GM12891 (cell line): ENCODE measurements around the gene ABCA13.

ENCODE experiments used
- DNase-seq: peaks from one replicate; pipeline ENCODE4 v3.0.0; 2011; ENCODE audit warnings: low spot score; ENCODE audit not compliant: insufficient read length
- FAIRE-seq: peaks from 2 replicates; lab custom pipeline; 2011; peaks lifted over from hg19 to GRCh38; lab: Jason Lieb, UNC
- PAX5 ChIP-seq: IDR thresholded peaks from 2 replicates; pipeline ENCODE4 v1.6.1; 2011; ENCODE audit warnings: low read length, moderate library complexity, mild to moderate bottlenecking; ENCODE audit not compliant: insufficient read depth, severe bottlenecking
- POLR2A ChIP-seq: IDR thresholded peaks from 2 replicates; pipeline ENCODE4 v1.6.1; 2011; ENCODE audit warnings: low read depth, low read length, control low read depth
- POLR2AphosphoS5 ChIP-seq: IDR thresholded peaks from 2 replicates; pipeline ENCODE4 v1.6.1; 2011; ENCODE audit warnings: low read depth, low read length, control low read depth
- POU2F2 ChIP-seq: IDR thresholded peaks from 2 replicates; pipeline ENCODE4 v1.6.1; 2011; ENCODE audit warnings: low read depth, mild to moderate bottlenecking, control low read depth, low read length, moderate library complexity
- SPI1 ChIP-seq: IDR thresholded peaks from 2 replicates; pipeline ENCODE4 v1.6.1; 2011; ENCODE audit warnings: low read depth, low read length, control low read depth
- TAF1 ChIP-seq: IDR thresholded peaks from 2 replicates; pipeline ENCODE4 v1.6.1; 2011; ENCODE audit warnings: low read depth, low read length, control low read depth

Gene ABCA13

DNA sequence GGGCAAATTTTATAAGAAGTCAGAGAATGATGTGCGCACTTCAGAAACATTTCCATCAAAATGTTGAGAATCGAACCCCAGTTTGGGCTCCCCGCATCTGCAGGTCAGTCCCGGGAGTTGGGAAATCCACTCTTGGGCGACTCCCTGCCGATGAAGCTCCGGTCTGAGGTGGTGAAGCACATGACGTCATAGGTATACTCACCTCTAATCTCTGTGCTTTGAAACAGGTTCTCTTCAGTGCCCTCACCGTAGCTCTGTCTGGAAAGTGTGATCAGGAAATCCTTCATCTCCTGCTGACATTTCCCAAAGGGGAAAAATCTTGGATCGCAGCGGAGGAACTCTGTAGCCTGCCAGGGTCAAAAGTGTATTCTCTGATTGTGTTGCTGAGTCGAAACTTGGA is 138.5 kb downstream of the ABCA13 start:
- no peak for TF ChIP-seq POLR2AphosphoS5
- no peak for TF ChIP-seq PAX5
- FAIRE-seq (no peak), DNase-seq (no peak)

DNA sequence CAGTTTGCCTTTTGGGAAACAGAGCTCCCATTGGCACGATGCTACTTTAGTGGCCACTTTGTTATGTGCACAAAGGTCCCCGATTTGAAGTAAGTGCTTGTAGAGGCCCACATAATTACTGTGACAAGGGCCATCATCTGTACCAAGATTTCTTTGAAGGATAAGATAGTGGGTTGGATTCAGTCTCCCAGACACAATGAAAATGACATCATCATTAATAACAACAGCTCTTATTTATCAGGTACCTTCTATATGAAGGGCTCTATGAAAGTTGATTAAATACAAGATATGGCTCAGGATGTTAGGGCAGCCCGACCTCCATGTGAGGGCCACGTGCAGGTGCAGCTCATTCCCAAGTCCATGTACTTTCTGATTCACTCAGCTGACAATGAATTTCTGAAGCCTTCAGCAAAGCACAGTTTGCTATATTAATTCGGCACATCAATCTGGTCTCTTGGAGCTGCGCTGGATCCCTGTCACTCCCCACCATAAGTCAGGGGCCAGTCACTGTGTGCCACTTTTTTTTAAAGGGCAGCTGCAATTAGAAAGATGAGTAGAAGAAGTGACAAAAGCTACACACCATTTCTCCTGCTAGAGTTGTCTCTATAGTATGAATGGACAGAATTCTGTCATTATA is 140.3 kb downstream of the ABCA13 start:
- FAIRE-seq (no peak), DNase-seq (no peak)
- no peak for TF ChIP-seq TAF1
- no peak for TF ChIP-seq POLR2A

DNA sequence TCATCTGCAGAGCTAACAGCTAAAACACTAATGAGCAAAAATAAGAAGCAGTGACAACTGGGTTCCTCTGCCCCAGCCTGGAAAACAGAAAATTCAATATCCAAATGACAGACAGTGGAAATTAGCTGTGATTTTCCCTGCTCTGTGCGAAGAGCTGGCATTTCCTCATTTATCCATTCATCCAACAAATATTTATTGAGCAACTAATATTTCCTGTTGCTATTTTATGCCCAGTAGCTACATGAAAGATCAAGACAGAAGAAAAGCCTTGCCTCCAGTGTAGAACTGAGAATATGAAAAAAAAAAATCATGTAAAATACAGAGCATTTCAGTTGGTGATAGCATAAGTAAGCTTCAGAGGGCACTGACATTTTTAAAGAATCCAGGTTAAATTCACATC is 140.9 kb downstream of the ABCA13 start:
- TF ChIP-seq POLR2A (no peak), PAX5 (no peak), TAF1 (no peak), POLR2AphosphoS5 (no peak), SPI1 (no peak), POU2F2 (no peak)
- DNase-seq (no peak), FAIRE-seq (no peak)

DNA sequence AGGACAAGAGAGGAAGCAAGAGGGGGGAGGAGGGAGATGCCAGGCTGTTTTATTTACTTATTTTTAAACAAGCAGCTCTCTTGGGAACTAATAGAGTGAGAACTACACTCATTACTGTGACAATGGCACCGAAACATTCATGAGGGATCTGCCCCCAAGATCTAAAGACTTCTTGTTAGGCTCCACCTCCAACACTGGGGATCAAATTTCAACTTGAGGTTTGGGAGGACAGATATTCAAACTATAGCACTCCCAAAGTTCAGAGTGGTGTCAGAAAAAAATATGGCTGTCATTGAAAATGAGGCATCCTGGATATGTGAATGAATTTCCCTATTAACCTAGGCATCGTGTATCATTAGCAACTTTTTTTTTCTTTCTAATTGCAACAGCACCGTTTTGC is 145.5 kb downstream of the ABCA13 start:
- FAIRE-seq (no peak), DNase-seq (no peak)
- TF ChIP-seq POLR2A (no peak), POU2F2 (no peak), SPI1 (no peak), TAF1 (no peak), POLR2AphosphoS5 (no peak), PAX5 (no peak)

DNA sequence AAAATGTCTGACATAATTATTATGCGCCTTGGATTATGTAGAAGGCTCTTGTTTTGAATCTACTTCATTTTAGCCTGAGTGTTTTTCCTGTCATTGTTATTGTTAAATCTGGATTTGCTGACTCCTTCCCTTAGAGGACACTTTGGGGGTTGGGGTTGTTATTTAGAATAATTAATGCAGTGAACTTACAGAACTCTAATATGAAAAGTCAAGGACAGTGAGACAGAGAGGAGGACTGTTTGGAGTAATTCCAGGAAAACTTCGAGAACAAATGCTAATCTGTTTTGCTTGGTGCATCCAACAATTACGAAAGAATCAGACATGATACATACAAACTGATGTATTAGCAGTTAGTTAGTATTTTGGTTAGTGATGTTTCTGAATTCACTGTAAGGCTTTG is 146.1 kb downstream of the ABCA13 start:
- DNase-seq (no peak), FAIRE-seq (no peak)
- TF ChIP-seq POLR2AphosphoS5: no peak
- TF ChIP-seq POLR2A: no peak
- TF ChIP-seq SPI1: no peak
- no peak for TF ChIP-seq TAF1
- TF ChIP-seq POU2F2: no peak
- no peak for TF ChIP-seq PAX5

DNA sequence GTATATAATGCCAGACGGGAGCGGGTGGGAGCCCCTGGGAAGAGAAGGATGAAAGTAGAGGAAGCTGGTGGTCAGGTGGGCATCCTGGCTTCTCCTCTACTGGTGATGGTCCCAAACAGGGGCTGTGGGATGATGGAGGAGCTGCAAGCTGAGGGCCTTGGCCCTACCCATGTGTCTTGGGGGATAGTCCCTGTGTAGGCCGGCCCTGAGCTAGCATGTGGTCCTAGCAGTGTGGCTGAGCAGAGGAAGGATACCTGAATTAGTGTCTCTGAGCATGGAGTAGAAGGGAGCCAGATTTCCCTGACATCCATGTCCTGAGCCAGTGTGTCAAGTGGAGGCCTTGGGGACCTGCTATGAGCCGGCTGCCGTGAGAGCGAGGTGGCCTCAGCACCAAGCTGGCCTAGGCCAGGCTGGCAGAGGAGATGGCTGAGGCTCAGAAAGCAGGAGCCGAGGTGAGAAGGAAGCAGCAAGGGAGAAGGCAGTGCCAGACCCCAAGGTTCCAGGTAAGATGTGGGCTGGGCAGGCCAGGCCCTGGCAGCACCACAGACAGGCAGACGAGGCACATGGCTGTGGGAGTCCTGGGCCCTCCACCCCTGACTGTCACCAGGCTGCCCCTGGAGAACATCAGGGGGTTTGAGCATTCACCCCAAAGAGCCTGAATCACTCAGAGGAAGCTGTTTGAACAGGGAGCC is 150.2 kb downstream of the ABCA13 start:
- FAIRE-seq (no peak), DNase-seq (no peak)
- TF ChIP-seq POU2F2 (no peak), SPI1 (no peak), TAF1 (no peak), POLR2A (no peak), POLR2AphosphoS5 (no peak), PAX5 (no peak)

DNA sequence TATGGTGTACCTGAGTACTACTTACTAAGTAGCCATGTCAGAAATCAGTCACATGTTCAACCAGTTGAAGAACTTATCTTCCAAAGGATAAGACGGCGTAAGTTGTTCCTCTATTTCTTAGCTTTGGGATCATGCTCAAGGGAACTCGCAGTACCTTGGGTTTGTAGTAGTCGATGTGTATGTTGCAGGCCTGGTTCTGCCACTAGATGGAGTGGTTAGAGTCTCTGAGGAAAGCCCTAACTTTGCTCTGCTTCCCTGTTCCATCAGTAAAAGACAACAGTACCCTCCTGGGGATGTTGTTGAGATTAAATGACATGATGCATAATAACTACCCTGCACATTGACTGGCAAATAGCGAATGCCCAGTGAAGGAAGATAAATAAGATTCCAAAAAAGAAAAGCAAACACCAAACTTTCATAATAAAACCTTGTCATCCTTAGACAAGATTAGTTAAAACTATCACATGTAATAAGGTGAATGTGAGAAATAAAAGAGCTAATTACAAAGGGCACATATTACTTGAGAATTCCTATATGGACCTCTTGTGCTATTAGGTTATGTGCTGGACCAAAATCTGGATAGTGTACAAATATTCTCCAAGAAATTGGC is 165.9 kb downstream of the ABCA13 start:
- DNase-seq: no peak
- FAIRE-seq: no peak

DNA sequence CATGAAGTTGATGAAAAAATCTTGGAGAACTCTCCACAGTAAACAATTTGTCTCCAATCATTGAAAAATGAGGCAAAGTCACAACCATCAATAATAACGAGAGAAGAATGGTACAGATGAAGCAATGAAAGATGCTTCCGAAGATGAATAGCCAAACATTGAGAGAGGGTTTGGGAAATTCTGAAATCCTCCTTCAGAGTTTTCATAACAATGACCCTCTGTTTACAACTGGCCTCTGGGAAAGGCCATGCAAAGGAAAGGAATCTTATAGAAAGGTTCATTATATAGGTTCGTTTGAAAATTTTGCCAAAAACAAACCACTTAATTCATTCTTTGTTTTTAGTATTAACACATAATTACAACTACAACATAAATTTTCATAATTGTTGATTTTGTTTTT is 166.5 kb downstream of the ABCA13 start:
- DNase-seq (no peak), FAIRE-seq (no peak)
- TF ChIP-seq TAF1: no peak
- TF ChIP-seq POLR2AphosphoS5: no peak
- no peak for TF ChIP-seq PAX5
- no peak for TF ChIP-seq POLR2A
- TF ChIP-seq POU2F2: no peak
- TF ChIP-seq SPI1: no peak

More for the DNA sequence above, 165.9 kb downstream of the ABCA13 start:
- TF ChIP-seq PAX5 (no peak), POLR2AphosphoS5 (no peak), SPI1 (no peak), POLR2A (no peak), POU2F2 (no peak), TAF1 (no peak)

DNA sequence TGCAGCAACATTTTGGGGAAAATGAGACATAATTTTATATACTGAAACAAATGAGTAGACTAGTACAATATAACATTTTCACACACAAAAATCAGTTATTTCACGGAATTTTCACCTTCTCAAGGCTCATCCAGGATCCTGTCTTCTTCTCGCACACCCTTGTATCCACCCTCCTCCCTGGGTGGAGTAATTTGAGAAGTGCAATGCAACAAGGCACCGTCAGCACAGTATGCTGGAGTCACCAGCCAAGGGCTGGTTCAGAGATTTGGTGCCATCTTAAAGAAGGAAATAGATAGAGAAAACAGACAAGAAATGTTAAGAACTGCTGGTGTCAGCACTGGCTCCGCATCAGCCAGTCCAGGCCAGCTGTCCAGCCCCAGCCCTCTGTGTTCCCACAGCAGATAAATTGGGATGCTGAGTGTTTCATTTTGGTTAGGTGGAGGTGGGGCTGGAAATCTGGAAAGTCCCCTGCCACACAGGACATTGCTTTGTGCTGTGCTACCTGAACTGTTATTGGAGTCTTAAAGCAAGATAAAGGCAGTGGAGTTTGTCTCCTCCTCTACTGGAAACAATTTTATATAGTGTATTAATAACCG is 176.1 kb downstream of the ABCA13 start:
- FAIRE-seq (no peak), DNase-seq (no peak)
- TF ChIP-seq TAF1 (no peak), PAX5 (no peak), POU2F2 (no peak), POLR2A (no peak), POLR2AphosphoS5 (no peak), SPI1 (no peak)
